ENCODE results near the gene RAB5IF. TPM values are rescaled to one million over a fixed set of nuclear protein-coding genes. Genes with fewer than 3 reads are reported as not detected.

Gene RAB5IF
- total and polyA plus RNA-seq, 2 of the 4 experiments (the other 2 are of a cell fraction), result 74.0 to 93.1 TPM

DNA sequence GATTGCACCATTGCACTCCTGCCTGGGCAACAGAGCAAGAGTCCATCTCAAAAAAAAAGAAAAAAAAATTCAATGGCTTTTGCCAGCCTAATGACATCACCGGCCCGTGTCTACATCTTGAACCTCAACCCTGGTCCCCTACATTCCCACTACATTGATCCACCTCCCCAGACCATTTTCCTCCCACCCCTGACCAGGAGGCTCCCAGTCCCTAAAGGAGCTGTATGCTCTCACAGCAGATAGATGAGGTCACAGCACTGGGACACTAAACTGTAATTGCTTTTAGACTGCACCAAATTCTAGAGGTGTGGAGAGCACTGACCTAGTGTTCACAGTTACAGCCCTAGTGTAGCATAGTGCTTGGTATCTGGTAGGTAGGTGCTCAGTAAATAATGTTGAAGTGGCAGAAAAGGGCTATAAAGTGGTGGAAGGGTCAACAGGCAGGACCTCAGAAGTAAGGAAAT, 21.5 kb upstream of the RAB5IF start:
- no peak overlapping the region for H3K23ac ChIP-seq (ENCODE audit: low read depth, low read length)
- dilution Hi-C loops (cut with HindIII; ENCODE audit: low sequenced_read_pairs, unreplicated experiment) (no loop called here), in situ Hi-C loops (cut with MboI; ENCODE audit: low sequenced_read_pairs) (no loop called here), intact Hi-C loops (cut with micrococcal nuclease) (no loop called here)
- no peak overlapping the region for H2BK15ac ChIP-seq (ENCODE audit: low read depth, low read length)
- no peak overlapping the region for H3K9ac ChIP-seq (ENCODE audit: low read depth, low read length)
- no peak for DNase-seq
- no peaks in the 10 kb centered on the region for H3K27me3 ChIP-seq (ENCODE audit: control insufficient read depth, insufficient read depth, low read length)
- no peak overlapping the region for H4K8ac ChIP-seq (ENCODE audit: low read depth in 2 of 2, low read length in 2 of 2)
- no TSS peak for BruUV-seq (replicated peaks)
- H4K91ac ChIP-seq (ENCODE audit: insufficient read depth, low read depth, low read length), result no peak overlapping the region
- H3K56ac ChIP-seq (ENCODE audit: extremely low read depth, insufficient read depth, low read length), result no peak overlapping the region
- no peak overlapping the region for H3K14ac ChIP-seq (replicated peaks; ENCODE audit: low read depth, low read length)
- H2AFZ ChIP-seq (replicated peaks; ENCODE audit: low read length, poor library complexity), result no peak overlapping the region
- peaks cover 29% of the 10 kb centered on the region for H3K36me3 ChIP-seq (ENCODE audit: control insufficient read depth, insufficient read depth, low read length)
- H3K27ac ChIP-seq (ENCODE audit: insufficient read depth, low read length), result no peak overlapping the region
- no peak overlapping the region for H4K5ac ChIP-seq (ENCODE audit: low read depth, low read length)
- H3K4me1 ChIP-seq (ENCODE audit: control insufficient read depth, insufficient read depth, low read length), result no peaks in the 10 kb centered on the region
- H3K18ac ChIP-seq (ENCODE audit: low read depth, low read length), result no peak overlapping the region
- no peak overlapping the region for H3K4me2 ChIP-seq (ENCODE audit: low read depth, low read length)
- ATAC-seq (ENCODE audit: low read depth), result no peak
- H4K20me1 ChIP-seq (ENCODE audit: insufficient read depth, low read length), result peaks cover 3% of the 10 kb centered on the region; the same call in 1 of the 2 replicates
- no peak overlapping the region for H3K4me3 ChIP-seq (ENCODE audit: insufficient read depth, low read depth, low read length)
- H2AK9ac ChIP-seq (replicated peaks; ENCODE audit: low read depth, low read length, poor library complexity), result no peak overlapping the region
- ChIA-PET POLR2A (ENCODE audit: unreplicated experiment) (no interaction called here), CTCF (no interaction called here)
- TF ChIP-seq POLR2A (IDR thresholded peaks at IDR 0.05; ENCODE audit: low read depth, low read length) (no peak), RFX5 (IDR thresholded peaks at IDR 0.05; ENCODE audit: low read depth, low read length) (no peak), BHLHE40 (IDR thresholded peaks at IDR 0.05; ENCODE audit: low read depth, low read length) (no peak), NFE2L2 (IDR thresholded peaks at IDR 0.05; ENCODE audit: low read depth, low read length) (no peak), MAZ (IDR thresholded peaks at IDR 0.05; ENCODE audit: borderline replicate concordance, low read depth, low read length) (no peak), CHD1 (IDR thresholded peaks at IDR 0.05; ENCODE audit: low read depth, low read length) (no peak), MXI1 (IDR thresholded peaks at IDR 0.05; ENCODE audit: borderline replicate concordance, low read depth, low read length) (no peak)
- TF ChIP-seq, protein P1, sequence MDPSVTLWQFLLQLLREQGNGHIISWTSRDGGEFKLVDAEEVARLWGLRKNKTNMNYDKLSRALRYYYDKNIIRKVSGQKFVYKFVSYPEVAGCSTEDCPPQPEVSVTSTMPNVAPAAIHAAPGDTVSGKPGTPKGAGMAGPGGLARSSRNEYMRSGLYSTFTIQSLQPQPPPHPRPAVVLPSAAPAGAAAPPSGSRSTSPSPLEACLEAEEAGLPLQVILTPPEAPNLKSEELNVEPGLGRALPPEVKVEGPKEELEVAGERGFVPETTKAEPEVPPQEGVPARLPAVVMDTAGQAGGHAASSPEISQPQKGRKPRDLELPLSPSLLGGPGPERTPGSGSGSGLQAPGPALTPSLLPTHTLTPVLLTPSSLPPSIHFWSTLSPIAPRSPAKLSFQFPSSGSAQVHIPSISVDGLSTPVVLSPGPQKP (IDR thresholded peaks at IDR 0.05; ENCODE audit: borderline replicate concordance, low read depth, low read length), result no peak
- TF ChIP-seq, protein P2, sequence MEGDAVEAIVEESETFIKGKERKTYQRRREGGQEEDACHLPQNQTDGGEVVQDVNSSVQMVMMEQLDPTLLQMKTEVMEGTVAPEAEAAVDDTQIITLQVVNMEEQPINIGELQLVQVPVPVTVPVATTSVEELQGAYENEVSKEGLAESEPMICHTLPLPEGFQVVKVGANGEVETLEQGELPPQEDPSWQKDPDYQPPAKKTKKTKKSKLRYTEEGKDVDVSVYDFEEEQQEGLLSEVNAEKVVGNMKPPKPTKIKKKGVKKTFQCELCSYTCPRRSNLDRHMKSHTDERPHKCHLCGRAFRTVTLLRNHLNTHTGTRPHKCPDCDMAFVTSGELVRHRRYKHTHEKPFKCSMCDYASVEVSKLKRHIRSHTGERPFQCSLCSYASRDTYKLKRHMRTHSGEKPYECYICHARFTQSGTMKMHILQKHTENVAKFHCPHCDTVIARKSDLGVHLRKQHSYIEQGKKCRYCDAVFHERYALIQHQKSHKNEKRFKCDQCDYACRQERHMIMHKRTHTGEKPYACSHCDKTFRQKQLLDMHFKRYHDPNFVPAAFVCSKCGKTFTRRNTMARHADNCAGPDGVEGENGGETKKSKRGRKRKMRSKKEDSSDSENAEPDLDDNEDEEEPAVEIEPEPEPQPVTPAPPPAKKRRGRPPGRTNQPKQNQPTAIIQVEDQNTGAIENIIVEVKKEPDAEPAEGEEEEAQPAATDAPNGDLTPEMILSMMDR (conservative IDR thresholded peaks at IDR 0.05; ENCODE audit: low read depth, low read length), result no peak
- H3K4ac ChIP-seq (ENCODE audit: low read depth, low read length), result no peak overlapping the region
- H2BK120ac ChIP-seq (ENCODE audit: low read depth, low read length), result no peak overlapping the region
- no peaks in the 10 kb centered on the region for H3K9me3 ChIP-seq (ENCODE audit: control insufficient read depth, insufficient read depth, low read length)
- peaks cover 2% of the 10 kb centered on the region; the same call in 1 of the 2 replicates for H3K9me1 ChIP-seq (ENCODE audit: insufficient read depth, low read length)
- WGBS, 2 experiments (ENCODE audit: extremely low coverage in 2 of 2, insufficient read length in 1 of 2), result no CpG with 5 or more reads among the region's 2 CpGs
- H2AK5ac ChIP-seq (ENCODE audit: low read depth, low read length), result no peak overlapping the region
- no peak overlapping the region for H2BK5ac ChIP-seq (ENCODE audit: low read depth, low read length, poor library complexity, severe bottlenecking)
- peaks cover 9 to 14% of the 10 kb centered on the region in 2 experiments for H3K79me1 ChIP-seq (ENCODE audit: low read depth in 1 of 2, low read length in 2 of 2)
- H2BK20ac ChIP-seq (ENCODE audit: low read depth, low read length), result no peak overlapping the region
